GM18867 (cell line): ENCODE measurements around the gene ZNF274.
A peak's percentile ranks its signal among the peaks of the same experiment; 100 is the strongest.
"Not testable (repeated sequence)": the region's sequence is repeated elsewhere in the genome, so short reads cannot be mapped to it uniquely, and the experiment has no call there.

Experiments used
- ATAC-seq: cut with Tn5 transposase; IDR thresholded peaks from one replicate; pipeline ENCODE4 v1.9.1; 2021; ENCODE audit warnings: mild to moderate bottlenecking, moderate library complexity; ENCODE audit not compliant: unreplicated experiment

ZNF274 gene

GRCh38 chr19:58182989-58183816 is at the start of gene ZNF274:
ZNF274 (plus strand) TSS chr19:58183061; CDS start chr19:58183966, 905 bp downstream.
- peak; percentile 89 for ATAC-seq

- no peak for ATAC-seq
Observed at GRCh38 chr19:58134244-58134643, 48.6 kb upstream of the ZNF274 start.

GRCh38 chr19:58145849-58146248 is 37.0 kb upstream of the ZNF274 start:
- no peak for ATAC-seq

GRCh38 chr19:58147475-58147874 is 35.4 kb upstream of the ZNF274 start:
- not testable (repeated sequence) for ATAC-seq

GRCh38 chr19:58150328-58150921 is 32.4 kb upstream of the ZNF274 start, which contains the start of gene ZNF329:
ZNF329 (minus strand) TSS chr19:58150789; CDS start chr19:58129503, 21,286 bp downstream.
- ATAC-seq = peak; percentile 77

GRCh38 chr19:58153386-58153785 is 29.5 kb upstream of the ZNF274 start:
- ATAC-seq = no peak

- ATAC-seq = no peak
Observed at GRCh38 chr19:58154287-58154678, 28.6 kb upstream of the ZNF274 start.

GRCh38 chr19:58154679-58155648 is 27.9 kb upstream of the ZNF274 start:
- ATAC-seq = peak; percentile 48

- no peak for ATAC-seq
Observed at GRCh38 chr19:58157045-58157728, 25.7 kb upstream of the ZNF274 start.

GRCh38 chr19:58166268-58166667 is 16.6 kb upstream of the ZNF274 start:
- no peak for ATAC-seq

GRCh38 chr19:58166708-58167280 is 16.1 kb upstream of the ZNF274 start:
- no peak for ATAC-seq

GRCh38 chr19:58170860-58171259 is 12.0 kb upstream of the ZNF274 start:
- ATAC-seq = no peak

GRCh38 chr19:58181902-58182576 is 822 bp upstream of the ZNF274 start:
- no peak for ATAC-seq

- no peak for ATAC-seq
Observed at GRCh38 chr19:58182577-58182988, 278 bp upstream of the ZNF274 start.

GRCh38 chr19:58183817-58184215 is 955 bp downstream of the ZNF274 start:
- no peak for ATAC-seq

GRCh38 chr19:58196901-58197616 is 14.2 kb downstream of the ZNF274 start:
- ATAC-seq = no peak

GRCh38 chr19:58203814-58204475 is 21.1 kb downstream of the ZNF274 start:
- no peak for ATAC-seq

- ATAC-seq = no peak
Observed at GRCh38 chr19:58204566-58204965, 21.7 kb downstream of the ZNF274 start.
